GM12872 (cell line): ENCODE data around the gene EIF4A3.
A peak's percentile ranks its signal among the peaks of the same experiment; 100 is the strongest.

Experiments used
- TF ChIP-seq, protein P1 (sequence below): IDR thresholded peaks from 3 replicates; pipeline ENCODE4 v1.5.1; 2011; ENCODE audit warnings: low read depth, mild to moderate bottlenecking, low read length, moderate library complexity; ENCODE audit not compliant: insufficient read depth

The EIF4A3 gene

DNA sequence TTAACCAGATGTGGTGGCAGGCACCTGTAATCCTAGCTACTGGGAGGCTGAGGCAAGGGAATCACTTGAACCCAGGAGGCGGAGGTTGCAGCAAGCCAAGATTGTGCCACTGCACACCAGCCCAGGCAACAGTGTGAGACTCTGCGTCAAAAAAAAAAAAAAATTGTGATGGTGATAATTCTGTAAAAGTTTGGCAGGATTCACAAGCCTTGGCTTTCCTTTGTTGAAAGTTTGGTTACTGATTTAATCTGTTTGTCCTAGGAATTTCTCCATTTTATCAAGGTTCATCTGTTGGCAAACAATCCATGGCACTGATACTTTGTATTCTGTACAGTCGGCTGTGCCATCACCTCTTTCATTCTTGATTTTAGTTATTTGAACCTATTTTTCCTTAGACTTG is 15.9 kb downstream of the EIF4A3 start:
- TF ChIP-seq, protein P1, sequence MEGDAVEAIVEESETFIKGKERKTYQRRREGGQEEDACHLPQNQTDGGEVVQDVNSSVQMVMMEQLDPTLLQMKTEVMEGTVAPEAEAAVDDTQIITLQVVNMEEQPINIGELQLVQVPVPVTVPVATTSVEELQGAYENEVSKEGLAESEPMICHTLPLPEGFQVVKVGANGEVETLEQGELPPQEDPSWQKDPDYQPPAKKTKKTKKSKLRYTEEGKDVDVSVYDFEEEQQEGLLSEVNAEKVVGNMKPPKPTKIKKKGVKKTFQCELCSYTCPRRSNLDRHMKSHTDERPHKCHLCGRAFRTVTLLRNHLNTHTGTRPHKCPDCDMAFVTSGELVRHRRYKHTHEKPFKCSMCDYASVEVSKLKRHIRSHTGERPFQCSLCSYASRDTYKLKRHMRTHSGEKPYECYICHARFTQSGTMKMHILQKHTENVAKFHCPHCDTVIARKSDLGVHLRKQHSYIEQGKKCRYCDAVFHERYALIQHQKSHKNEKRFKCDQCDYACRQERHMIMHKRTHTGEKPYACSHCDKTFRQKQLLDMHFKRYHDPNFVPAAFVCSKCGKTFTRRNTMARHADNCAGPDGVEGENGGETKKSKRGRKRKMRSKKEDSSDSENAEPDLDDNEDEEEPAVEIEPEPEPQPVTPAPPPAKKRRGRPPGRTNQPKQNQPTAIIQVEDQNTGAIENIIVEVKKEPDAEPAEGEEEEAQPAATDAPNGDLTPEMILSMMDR = no peak

GRCh38 chr17:80129006-80129565 is 17.8 kb downstream of the EIF4A3 start:
- TF ChIP-seq, protein P1 = no peak

GRCh38 chr17:80126449-80126715 is 20.5 kb downstream of the EIF4A3 start:
- TF ChIP-seq, protein P1 = no peak

GRCh38 chr17:80125656-80126448 is 21.1 kb downstream of the EIF4A3 start:
- TF ChIP-seq, protein P1 = no peak

DNA sequence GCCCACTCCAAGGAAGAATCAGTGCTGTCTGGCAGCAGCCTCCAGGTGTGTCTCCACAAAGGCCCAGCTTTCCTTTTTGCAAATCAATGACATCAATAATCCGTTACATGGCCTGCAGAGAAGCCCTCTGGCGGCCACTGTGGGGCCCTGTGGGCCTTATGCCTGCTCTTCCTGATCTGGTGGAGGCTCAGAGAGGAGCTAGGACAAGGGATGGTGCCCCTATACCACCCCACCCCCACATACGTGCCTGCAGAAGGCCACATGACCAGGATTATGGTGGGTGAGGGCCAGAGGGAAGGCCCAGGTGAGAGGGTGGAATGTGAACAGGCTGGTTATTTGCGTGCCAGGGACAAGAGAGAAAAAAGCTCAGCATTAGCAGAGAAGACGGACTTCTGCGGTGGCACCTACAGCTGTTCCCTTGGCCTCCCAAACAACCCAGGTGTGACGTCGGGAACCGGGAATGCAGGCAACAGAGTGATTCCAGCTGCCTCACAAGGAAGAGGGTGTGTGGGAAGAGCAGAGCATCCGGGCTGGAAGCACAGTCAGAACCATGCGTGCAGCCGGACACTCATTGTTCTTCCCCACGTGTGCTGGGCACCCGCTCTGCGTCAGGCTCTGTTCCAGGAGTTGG is 22.5 kb downstream of the EIF4A3 start:
- TF ChIP-seq, protein P1 = peak; percentile 53

GRCh38 chr17:80123791-80124190 is 23.1 kb downstream of the EIF4A3 start:
- TF ChIP-seq, protein P1 = no peak

- TF ChIP-seq, protein P1 = no peak
Measured at GRCh38 chr17:80122926-80123505, 23.9 kb downstream of the EIF4A3 start.
